ENCODE results near the gene TMEM31.

The TMEM31 gene

GRCh38 chrX:103710609-103711008 is at the start of gene TMEM31:
Gene TMEM31 (plus strand): TSS chrX:103710909. CDS start chrX:103712259, 1,350 bp downstream.
- no peaks in the 10 kb centered on the region for H3K36me3 Mint-ChIP-seq (ENCODE audit: low read depth)
- H3K4me3 Mint-ChIP-seq, result no peak within 1 kb of the TSS
- peak within 1 kb of the TSS; percentile 29 for H3K27ac Mint-ChIP-seq
- no peaks in the 10 kb centered on the region for H3K27me3 Mint-ChIP-seq (ENCODE audit: low read depth)
- H3K4me1 Mint-ChIP-seq (ENCODE audit: low read depth), result peaks cover 3% of the 10 kb centered on the region
- no peaks in the 10 kb centered on the region for H3K9me3 Mint-ChIP-seq

- Mint-ChIP-seq H3K4me3 (no peak overlapping the region), H3K36me3 (ENCODE audit: low read depth) (no peaks in the 10 kb centered on the region), H3K27me3 (ENCODE audit: low read depth) (peaks cover 28% of the 10 kb centered on the region), H3K27ac (no peak overlapping the region), H3K9me3 (no peaks in the 10 kb centered on the region), H3K4me1 (ENCODE audit: low read depth) (peaks cover 2% of the 10 kb centered on the region)
Measured at GRCh38 chrX:103663981-103664762, 46.5 kb upstream of the TMEM31 start.

- Mint-ChIP-seq H3K27me3 (ENCODE audit: low read depth) (peaks cover 28% of the 10 kb centered on the region), H3K4me1 (ENCODE audit: low read depth) (peaks cover 2% of the 10 kb centered on the region)
Measured at GRCh38 chrX:103666202-103667107, 44.3 kb upstream of the TMEM31 start.

GRCh38 chrX:103669745-103670144 is 41.0 kb upstream of the TMEM31 start:
- Mint-ChIP-seq H3K27ac (no peak overlapping the region), H3K4me3 (no peak overlapping the region), H3K27me3 (ENCODE audit: low read depth) (peaks cover 6% of the 10 kb centered on the region), H3K4me1 (ENCODE audit: low read depth) (no peaks in the 10 kb centered on the region), H3K9me3 (no peaks in the 10 kb centered on the region), H3K36me3 (ENCODE audit: low read depth) (no peaks in the 10 kb centered on the region)

More at GRCh38 chrX:103666202-103667107, 44.3 kb upstream of the TMEM31 start:
- no peak overlapping the region for H3K27ac Mint-ChIP-seq
- no peak overlapping the region for H3K4me3 Mint-ChIP-seq
- H3K36me3 Mint-ChIP-seq (ENCODE audit: low read depth), result no peaks in the 10 kb centered on the region
- no peaks in the 10 kb centered on the region for H3K9me3 Mint-ChIP-seq

GRCh38 chrX:103674531-103675454 is 35.9 kb upstream of the TMEM31 start:
- Mint-ChIP-seq H3K4me3 (no peak overlapping the region), H3K4me1 (ENCODE audit: low read depth) (peaks cover 2% of the 10 kb centered on the region), H3K9me3 (no peaks in the 10 kb centered on the region), H3K27me3 (ENCODE audit: low read depth) (no peaks in the 10 kb centered on the region), H3K27ac (no peak overlapping the region), H3K36me3 (ENCODE audit: low read depth) (peaks cover 27% of the 10 kb centered on the region)

GRCh38 chrX:103678199-103678993 is 32.3 kb upstream of the TMEM31 start:
- peaks cover 27% of the 10 kb centered on the region for H3K36me3 Mint-ChIP-seq (ENCODE audit: low read depth)
- H3K4me1 Mint-ChIP-seq (ENCODE audit: low read depth), result peaks cover 2% of the 10 kb centered on the region
- no peak overlapping the region for H3K27ac Mint-ChIP-seq
- H3K9me3 Mint-ChIP-seq, result no peaks in the 10 kb centered on the region
- H3K27me3 Mint-ChIP-seq (ENCODE audit: low read depth), result no peaks in the 10 kb centered on the region
- no peak overlapping the region for H3K4me3 Mint-ChIP-seq

- Mint-ChIP-seq H3K36me3 (ENCODE audit: low read depth) (peaks cover 32% of the 10 kb centered on the region), H3K27me3 (ENCODE audit: low read depth) (no peaks in the 10 kb centered on the region), H3K4me3 (no peak overlapping the region), H3K27ac (no peak overlapping the region), H3K4me1 (ENCODE audit: low read depth) (peaks cover 10% of the 10 kb centered on the region), H3K9me3 (no peaks in the 10 kb centered on the region)
Measured at GRCh38 chrX:103681443-103681842, 29.3 kb upstream of the TMEM31 start.

GRCh38 chrX:103685396-103685795 is 25.3 kb upstream of the TMEM31 start:
- Mint-ChIP-seq H3K27ac (peak overlapping the region; percentile 88), H3K36me3 (ENCODE audit: low read depth) (peaks cover 10% of the 10 kb centered on the region), H3K4me3 (peak overlapping the region; percentile 85), H3K27me3 (ENCODE audit: low read depth) (no peaks in the 10 kb centered on the region), H3K9me3 (no peaks in the 10 kb centered on the region), H3K4me1 (ENCODE audit: low read depth) (peaks cover 8% of the 10 kb centered on the region)

GRCh38 chrX:103686199-103687072 is 24.3 kb upstream of the TMEM31 start, which contains the start of gene MORF4L2:
Gene MORF4L2 (minus strand): TSS chrX:103686699. CDS start chrX:103677027, 9,672 bp downstream.
- H3K27ac Mint-ChIP-seq, result peak within 1 kb of the TSS; percentile 88
- no peaks in the 10 kb centered on the region for H3K9me3 Mint-ChIP-seq
- peak within 1 kb of the TSS; percentile 85 for H3K4me3 Mint-ChIP-seq

GRCh38 chrX:103687073-103687695 is 23.5 kb upstream of the TMEM31 start:
- Mint-ChIP-seq H3K4me3 (no peak overlapping the region), H3K36me3 (ENCODE audit: low read depth) (peaks cover 10% of the 10 kb centered on the region), H3K4me1 (ENCODE audit: low read depth) (peaks cover 8% of the 10 kb centered on the region), H3K27ac (no peak overlapping the region), H3K27me3 (ENCODE audit: low read depth) (no peaks in the 10 kb centered on the region), H3K9me3 (no peaks in the 10 kb centered on the region)

More at GRCh38 chrX:103686199-103687072, 24.3 kb upstream of the TMEM31 start, which contains the start of gene MORF4L2:
- Mint-ChIP-seq H3K4me1 (ENCODE audit: low read depth) (peaks cover 8% of the 10 kb centered on the region), H3K27me3 (ENCODE audit: low read depth) (no peaks in the 10 kb centered on the region), H3K36me3 (ENCODE audit: low read depth) (peaks cover 10% of the 10 kb centered on the region)

- H3K27me3 Mint-ChIP-seq (ENCODE audit: low read depth), result no peaks in the 10 kb centered on the region
- no peak overlapping the region for H3K4me3 Mint-ChIP-seq
- no peak overlapping the region for H3K27ac Mint-ChIP-seq
- peaks cover 8% of the 10 kb centered on the region for H3K4me1 Mint-ChIP-seq (ENCODE audit: low read depth)
- peaks cover 10% of the 10 kb centered on the region for H3K36me3 Mint-ChIP-seq (ENCODE audit: low read depth)
- H3K9me3 Mint-ChIP-seq, result no peaks in the 10 kb centered on the region
Measured at GRCh38 chrX:103687696-103688201, 23.0 kb upstream of the TMEM31 start.

GRCh38 chrX:103688946-103689345 is 21.8 kb upstream of the TMEM31 start:
- Mint-ChIP-seq H3K27ac (no peak overlapping the region), H3K36me3 (ENCODE audit: low read depth) (peaks cover 6% of the 10 kb centered on the region), H3K9me3 (no peaks in the 10 kb centered on the region), H3K4me3 (no peak overlapping the region), H3K27me3 (ENCODE audit: low read depth) (no peaks in the 10 kb centered on the region), H3K4me1 (ENCODE audit: low read depth) (peaks cover 4% of the 10 kb centered on the region)
